Measurements from ENCODE around the gene TSPAN10.

TSPAN10 gene

GRCh38 chr17:81681672-81682071, 44.7 kb downstream of the TSPAN10 start:
- H3K27ac ChIP-seq (ENCODE audit: low read depth, low read length), result no peak overlapping the region
- no peaks in the 10 kb centered on the region for H3K9me3 ChIP-seq (ENCODE audit: control insufficient read depth, insufficient read depth, low read depth, low read length)
- peaks cover 25% of the 10 kb centered on the region for H3K36me3 ChIP-seq (ENCODE audit: control insufficient read depth, insufficient read depth, low read length)
- H3K9ac ChIP-seq (ENCODE audit: low read length), result no peak overlapping the region
- no peaks in the 10 kb centered on the region for H3K27me3 ChIP-seq (ENCODE audit: control insufficient read depth, insufficient read depth, low read length)
- H3K4me3 ChIP-seq (ENCODE audit: low read depth, low read length), result no peak overlapping the region
- H3K4me1 ChIP-seq (ENCODE audit: control insufficient read depth, insufficient read depth, low read length), result peaks cover 14% of the 10 kb centered on the region

- Histone ChIP-seq H3K4me3 (ENCODE audit: low read depth, low read length) (peak overlapping the region; percentile 98), H3K9me3 (ENCODE audit: control insufficient read depth, insufficient read depth, low read depth, low read length) (no peaks in the 10 kb centered on the region), H3K27me3 (ENCODE audit: control insufficient read depth, insufficient read depth, low read length) (no peaks in the 10 kb centered on the region), H3K4me1 (ENCODE audit: control insufficient read depth, insufficient read depth, low read length) (peaks cover 14% of the 10 kb centered on the region), H3K27ac (ENCODE audit: low read depth, low read length) (peak overlapping the region; percentile 83; the same call in 1 of the 2 replicates), H3K9ac (ENCODE audit: low read length) (peak overlapping the region; percentile 90), H3K36me3 (ENCODE audit: control insufficient read depth, insufficient read depth, low read length) (peaks cover 35% of the 10 kb centered on the region)
Observed at GRCh38 chr17:81682565-81683207, 45.7 kb downstream of the TSPAN10 start.

- peaks cover 40% of the 10 kb centered on the region for H3K36me3 ChIP-seq (ENCODE audit: control insufficient read depth, insufficient read depth, low read length)
- H3K9me3 ChIP-seq (ENCODE audit: control insufficient read depth, insufficient read depth, low read depth, low read length), result no peaks in the 10 kb centered on the region
- peaks cover 14% of the 10 kb centered on the region for H3K4me1 ChIP-seq (ENCODE audit: control insufficient read depth, insufficient read depth, low read length)
- peak overlapping the region; percentile 98 for H3K4me3 ChIP-seq (ENCODE audit: low read depth, low read length)
- H3K27ac ChIP-seq (ENCODE audit: low read depth, low read length), result peak overlapping the region; percentile 83; the same call in 1 of the 2 replicates
- H3K9ac ChIP-seq (ENCODE audit: low read length), result peak overlapping the region; percentile 90
- no peaks in the 10 kb centered on the region for H3K27me3 ChIP-seq (ENCODE audit: control insufficient read depth, insufficient read depth, low read length)
Observed at GRCh38 chr17:81683208-81683583, 46.2 kb downstream of the TSPAN10 start.

- H3K4me1 ChIP-seq (ENCODE audit: control insufficient read depth, insufficient read depth, low read length), result peaks cover 14% of the 10 kb centered on the region
- no peaks in the 10 kb centered on the region for H3K27me3 ChIP-seq (ENCODE audit: control insufficient read depth, insufficient read depth, low read length)
- H3K4me3 ChIP-seq (ENCODE audit: low read depth, low read length), result peak within 1 kb of the TSS; percentile 98
- H3K9ac ChIP-seq (ENCODE audit: low read length), result peak within 1 kb of the TSS; percentile 90
- H3K9me3 ChIP-seq (ENCODE audit: control insufficient read depth, insufficient read depth, low read depth, low read length), result no peaks in the 10 kb centered on the region
- H3K27ac ChIP-seq (ENCODE audit: low read depth, low read length), result peak within 1 kb of the TSS; percentile 83; the same call in 1 of the 2 replicates
- H3K36me3 ChIP-seq (ENCODE audit: control insufficient read depth, insufficient read depth, low read length), result peaks cover 46% of the 10 kb centered on the region
Observed at GRCh38 chr17:81683584-81684441, 46.8 kb downstream of the TSPAN10 start, which contains the start of the genes ARL16 and HGS. ARL16 (minus strand) TSS chr17:81683797; CDS start chr17:81683753, 44 bp downstream. HGS (plus strand) TSS chr17:81684011; CDS start chr17:81684067, 56 bp downstream.

- peak overlapping the region; percentile 24; the same call in 1 of the 2 replicates for H3K27ac ChIP-seq (ENCODE audit: low read depth, low read length)
Observed at GRCh38 chr17:81684442-81684911, 47.5 kb downstream of the TSPAN10 start.

GRCh38 chr17:81685108-81685507, 48.1 kb downstream of the TSPAN10 start:
- Histone ChIP-seq H3K9ac (ENCODE audit: low read length) (peak overlapping the region; percentile 77), H3K36me3 (ENCODE audit: control insufficient read depth, insufficient read depth, low read length) (peaks cover 59% of the 10 kb centered on the region), H3K9me3 (ENCODE audit: control insufficient read depth, insufficient read depth, low read depth, low read length) (no peaks in the 10 kb centered on the region), H3K4me1 (ENCODE audit: control insufficient read depth, insufficient read depth, low read length) (peaks cover 14% of the 10 kb centered on the region), H3K4me3 (ENCODE audit: low read depth, low read length) (peak overlapping the region; percentile 75), H3K27me3 (ENCODE audit: control insufficient read depth, insufficient read depth, low read length) (no peaks in the 10 kb centered on the region), H3K27ac (ENCODE audit: low read depth, low read length) (no peak overlapping the region)

More at GRCh38 chr17:81684442-81684911, 47.5 kb downstream of the TSPAN10 start:
- peak overlapping the region; percentile 77 for H3K9ac ChIP-seq (ENCODE audit: low read length)
- no peaks in the 10 kb centered on the region for H3K9me3 ChIP-seq (ENCODE audit: control insufficient read depth, insufficient read depth, low read depth, low read length)
- H3K4me3 ChIP-seq (ENCODE audit: low read depth, low read length), result peak overlapping the region; percentile 75
- no peaks in the 10 kb centered on the region for H3K27me3 ChIP-seq (ENCODE audit: control insufficient read depth, insufficient read depth, low read length)
- H3K36me3 ChIP-seq (ENCODE audit: control insufficient read depth, insufficient read depth, low read length), result peaks cover 53% of the 10 kb centered on the region
- peaks cover 14% of the 10 kb centered on the region for H3K4me1 ChIP-seq (ENCODE audit: control insufficient read depth, insufficient read depth, low read length)

- Histone ChIP-seq H3K4me1 (ENCODE audit: control insufficient read depth, insufficient read depth, low read length) (peaks cover 14% of the 10 kb centered on the region), H3K36me3 (ENCODE audit: control insufficient read depth, insufficient read depth, low read length) (peaks cover 69% of the 10 kb centered on the region)
Observed at GRCh38 chr17:81686614-81687013, 49.6 kb downstream of the TSPAN10 start.

GRCh38 chr17:81687770-81688541, 51.0 kb downstream of the TSPAN10 start:
- Histone ChIP-seq H3K27me3 (ENCODE audit: control insufficient read depth, insufficient read depth, low read length) (no peaks in the 10 kb centered on the region), H3K36me3 (ENCODE audit: control insufficient read depth, insufficient read depth, low read length) (peaks cover 77% of the 10 kb centered on the region), H3K27ac (ENCODE audit: low read depth, low read length) (no peak overlapping the region), H3K9me3 (ENCODE audit: control insufficient read depth, insufficient read depth, low read depth, low read length) (no peaks in the 10 kb centered on the region), H3K9ac (ENCODE audit: low read length) (no peak overlapping the region), H3K4me3 (ENCODE audit: low read depth, low read length) (no peak overlapping the region), H3K4me1 (ENCODE audit: control insufficient read depth, insufficient read depth, low read length) (peaks cover 9% of the 10 kb centered on the region)

More at GRCh38 chr17:81686614-81687013, 49.6 kb downstream of the TSPAN10 start:
- Histone ChIP-seq H3K4me3 (ENCODE audit: low read depth, low read length) (no peak overlapping the region), H3K27ac (ENCODE audit: low read depth, low read length) (no peak overlapping the region), H3K27me3 (ENCODE audit: control insufficient read depth, insufficient read depth, low read length) (no peaks in the 10 kb centered on the region), H3K9ac (ENCODE audit: low read length) (no peak overlapping the region), H3K9me3 (ENCODE audit: control insufficient read depth, insufficient read depth, low read depth, low read length) (no peaks in the 10 kb centered on the region)

GRCh38 chr17:81688616-81689015, 51.6 kb downstream of the TSPAN10 start:
- Histone ChIP-seq H3K9me3 (ENCODE audit: control insufficient read depth, insufficient read depth, low read depth, low read length) (no peaks in the 10 kb centered on the region), H3K36me3 (ENCODE audit: control insufficient read depth, insufficient read depth, low read length) (peaks cover 84% of the 10 kb centered on the region), H3K9ac (ENCODE audit: low read length) (no peak overlapping the region), H3K4me3 (ENCODE audit: low read depth, low read length) (no peak overlapping the region), H3K27ac (ENCODE audit: low read depth, low read length) (no peak overlapping the region), H3K27me3 (ENCODE audit: control insufficient read depth, insufficient read depth, low read length) (no peaks in the 10 kb centered on the region), H3K4me1 (ENCODE audit: control insufficient read depth, insufficient read depth, low read length) (peaks cover 9% of the 10 kb centered on the region)

- no peaks in the 10 kb centered on the region for H3K27me3 ChIP-seq (ENCODE audit: control insufficient read depth, insufficient read depth, low read length)
- H3K27ac ChIP-seq (ENCODE audit: low read depth, low read length), result no peak overlapping the region
- H3K4me1 ChIP-seq (ENCODE audit: control insufficient read depth, insufficient read depth, low read length), result peaks cover 3% of the 10 kb centered on the region; the same call in 1 of the 2 replicates
- peaks cover 98% of the 10 kb centered on the region for H3K36me3 ChIP-seq (ENCODE audit: control insufficient read depth, insufficient read depth, low read length)
- no peak overlapping the region for H3K9ac ChIP-seq (ENCODE audit: low read length)
- no peak overlapping the region for H3K4me3 ChIP-seq (ENCODE audit: low read depth, low read length)
- H3K9me3 ChIP-seq (ENCODE audit: control insufficient read depth, insufficient read depth, low read depth, low read length), result no peaks in the 10 kb centered on the region
Observed at GRCh38 chr17:81690066-81690465, 53.1 kb downstream of the TSPAN10 start.

Data from HUES6 (cell line).